Measurements from ENCODE around the gene CDK5RAP3.

CDK5RAP3 gene

DNA sequence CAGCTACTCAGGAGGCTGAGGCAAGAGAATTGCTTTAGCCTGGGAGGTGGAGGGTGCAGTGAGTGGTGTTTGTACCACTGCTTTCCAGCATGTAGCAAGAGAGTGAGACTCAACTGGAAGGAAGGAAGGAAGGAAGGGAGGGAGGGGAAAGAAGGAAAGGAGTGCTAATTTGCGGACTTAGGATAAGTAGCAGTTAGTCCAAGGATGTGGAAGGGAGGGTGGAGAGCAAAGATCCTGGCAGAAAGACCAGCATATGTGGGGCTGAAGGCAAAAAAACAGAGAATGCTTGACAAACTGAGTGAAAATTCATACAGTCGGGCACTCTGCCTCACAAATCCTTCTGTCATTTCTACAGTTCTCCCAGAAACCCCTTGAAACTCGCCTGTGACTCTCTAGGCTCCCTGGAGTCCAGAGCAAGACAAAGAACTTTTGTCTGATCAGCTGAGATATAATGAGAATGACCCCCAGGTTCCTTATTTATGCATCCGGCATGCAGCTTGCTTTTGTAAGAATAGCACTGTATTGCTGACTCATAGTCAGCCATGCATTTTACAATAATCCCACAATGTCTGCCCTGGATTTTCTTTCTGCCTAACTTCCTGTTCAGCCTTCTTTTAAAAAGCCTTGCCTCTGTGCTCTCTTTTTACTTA is 31.5 kb downstream of the CDK5RAP3 start:
- no peak overlapping the region for H3K4me3 ChIP-seq (ENCODE audit: control insufficient read depth, low read depth, low read length)
- DNase-seq (ENCODE audit: low read depth) = no peak

DNA sequence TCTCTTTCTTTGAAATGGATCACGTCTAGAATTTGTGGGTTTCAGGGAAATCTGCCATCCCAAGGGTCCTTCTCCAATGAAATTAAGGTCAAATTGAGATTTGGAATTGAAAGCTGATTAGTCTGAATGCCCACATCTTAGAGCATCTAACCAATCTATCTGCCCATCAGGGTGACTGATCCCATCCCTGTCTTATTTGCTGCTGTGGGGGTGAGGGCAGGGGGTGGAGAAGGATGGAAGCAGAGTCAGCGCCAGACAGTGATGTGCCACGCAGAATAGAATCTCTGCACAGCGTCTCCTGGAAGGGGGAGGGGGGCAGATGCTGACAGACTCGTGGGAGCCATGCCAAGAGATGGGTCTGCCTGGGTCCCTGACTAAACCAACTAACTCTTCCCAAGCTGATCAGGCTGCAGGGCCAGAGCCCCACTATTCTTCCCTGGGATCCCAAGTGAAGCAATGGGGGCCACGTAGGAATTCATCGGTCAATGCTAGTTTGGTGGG is 32.1 kb downstream of the CDK5RAP3 start:
- TF ChIP-seq, protein P1, sequence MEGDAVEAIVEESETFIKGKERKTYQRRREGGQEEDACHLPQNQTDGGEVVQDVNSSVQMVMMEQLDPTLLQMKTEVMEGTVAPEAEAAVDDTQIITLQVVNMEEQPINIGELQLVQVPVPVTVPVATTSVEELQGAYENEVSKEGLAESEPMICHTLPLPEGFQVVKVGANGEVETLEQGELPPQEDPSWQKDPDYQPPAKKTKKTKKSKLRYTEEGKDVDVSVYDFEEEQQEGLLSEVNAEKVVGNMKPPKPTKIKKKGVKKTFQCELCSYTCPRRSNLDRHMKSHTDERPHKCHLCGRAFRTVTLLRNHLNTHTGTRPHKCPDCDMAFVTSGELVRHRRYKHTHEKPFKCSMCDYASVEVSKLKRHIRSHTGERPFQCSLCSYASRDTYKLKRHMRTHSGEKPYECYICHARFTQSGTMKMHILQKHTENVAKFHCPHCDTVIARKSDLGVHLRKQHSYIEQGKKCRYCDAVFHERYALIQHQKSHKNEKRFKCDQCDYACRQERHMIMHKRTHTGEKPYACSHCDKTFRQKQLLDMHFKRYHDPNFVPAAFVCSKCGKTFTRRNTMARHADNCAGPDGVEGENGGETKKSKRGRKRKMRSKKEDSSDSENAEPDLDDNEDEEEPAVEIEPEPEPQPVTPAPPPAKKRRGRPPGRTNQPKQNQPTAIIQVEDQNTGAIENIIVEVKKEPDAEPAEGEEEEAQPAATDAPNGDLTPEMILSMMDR (IDR thresholded peaks at IDR 0.05; ENCODE audit: control insufficient read depth, insufficient read depth, low read depth, low read length, missing control alignments) = no peak
- DNase-seq (ENCODE audit: low read depth) = no peak
- H3K4me3 ChIP-seq (ENCODE audit: control insufficient read depth, low read depth, low read length) = no peak overlapping the region

More for the DNA sequence above, 31.5 kb downstream of the CDK5RAP3 start:
- TF ChIP-seq, protein P1 (IDR thresholded peaks at IDR 0.05; ENCODE audit: control insufficient read depth, insufficient read depth, low read depth, low read length, missing control alignments) = no peak

DNA sequence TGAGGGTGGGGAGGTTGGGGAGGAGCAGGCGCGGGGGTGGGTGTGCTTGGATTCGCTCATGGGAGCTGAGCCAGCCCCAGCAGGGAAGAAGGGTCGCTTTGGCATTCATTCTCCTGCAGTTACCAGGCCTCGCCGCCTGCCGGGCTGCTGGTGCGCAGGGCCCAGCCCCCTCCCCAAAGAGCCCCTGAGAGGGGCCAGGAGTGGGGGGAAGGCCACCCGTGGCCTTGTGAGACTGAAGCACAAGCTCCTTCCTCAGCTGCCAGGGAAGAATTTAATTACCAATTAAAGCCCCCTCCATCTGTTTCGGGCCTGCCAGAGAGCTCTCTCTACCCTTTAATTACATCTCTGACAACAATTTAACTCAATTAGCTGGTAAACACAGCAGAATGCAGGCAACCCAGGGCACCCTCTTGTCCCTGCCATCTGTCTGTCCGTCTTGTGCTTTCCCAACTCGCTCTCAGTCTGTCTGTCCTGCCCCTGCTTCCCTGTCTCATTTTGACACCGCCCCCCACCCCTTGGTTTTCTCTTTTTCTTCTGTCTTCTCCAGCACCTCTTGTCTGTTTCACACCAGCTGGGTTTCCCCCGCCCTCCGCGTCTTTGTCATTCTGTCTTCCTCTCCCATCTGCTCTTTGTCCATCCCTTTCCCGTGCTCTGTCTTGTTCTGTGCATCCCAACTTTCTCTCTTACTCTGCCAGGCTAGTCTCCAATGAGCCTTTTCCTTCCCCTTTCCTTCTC is 32.7 kb downstream of the CDK5RAP3 start:
- H3K4me3 ChIP-seq (ENCODE audit: control insufficient read depth, low read depth, low read length) = no peak overlapping the region
- TF ChIP-seq, protein P1 (IDR thresholded peaks at IDR 0.05; ENCODE audit: control insufficient read depth, insufficient read depth, low read depth, low read length, missing control alignments) = no peak
- DNase-seq (ENCODE audit: low read depth) = no peak

DNA sequence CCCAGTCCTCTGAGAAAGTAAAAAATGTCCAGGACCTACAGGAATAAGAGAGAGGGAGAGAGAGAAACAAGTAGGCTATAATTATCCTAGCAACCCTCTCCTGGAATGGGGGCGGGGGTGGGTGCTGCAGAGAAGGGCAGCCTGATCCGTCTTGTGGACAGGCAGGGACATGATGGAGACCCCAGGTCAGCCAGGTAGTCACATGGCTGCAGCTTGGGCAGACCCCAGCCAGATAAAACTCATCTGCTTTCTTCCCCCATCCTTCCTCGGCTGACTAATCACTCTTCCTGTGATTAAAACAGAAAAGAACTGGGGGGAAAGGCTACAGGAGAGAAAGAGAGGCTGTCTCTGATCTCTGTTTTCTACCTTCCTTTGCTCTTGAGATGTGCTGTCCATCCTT is 34.1 kb downstream of the CDK5RAP3 start:
- TF ChIP-seq, protein P1 (IDR thresholded peaks at IDR 0.05; ENCODE audit: control insufficient read depth, insufficient read depth, low read depth, low read length, missing control alignments) = no peak
- H3K4me3 ChIP-seq (ENCODE audit: control insufficient read depth, low read depth, low read length) = no peak overlapping the region
- no peak for DNase-seq (ENCODE audit: low read depth)

DNA sequence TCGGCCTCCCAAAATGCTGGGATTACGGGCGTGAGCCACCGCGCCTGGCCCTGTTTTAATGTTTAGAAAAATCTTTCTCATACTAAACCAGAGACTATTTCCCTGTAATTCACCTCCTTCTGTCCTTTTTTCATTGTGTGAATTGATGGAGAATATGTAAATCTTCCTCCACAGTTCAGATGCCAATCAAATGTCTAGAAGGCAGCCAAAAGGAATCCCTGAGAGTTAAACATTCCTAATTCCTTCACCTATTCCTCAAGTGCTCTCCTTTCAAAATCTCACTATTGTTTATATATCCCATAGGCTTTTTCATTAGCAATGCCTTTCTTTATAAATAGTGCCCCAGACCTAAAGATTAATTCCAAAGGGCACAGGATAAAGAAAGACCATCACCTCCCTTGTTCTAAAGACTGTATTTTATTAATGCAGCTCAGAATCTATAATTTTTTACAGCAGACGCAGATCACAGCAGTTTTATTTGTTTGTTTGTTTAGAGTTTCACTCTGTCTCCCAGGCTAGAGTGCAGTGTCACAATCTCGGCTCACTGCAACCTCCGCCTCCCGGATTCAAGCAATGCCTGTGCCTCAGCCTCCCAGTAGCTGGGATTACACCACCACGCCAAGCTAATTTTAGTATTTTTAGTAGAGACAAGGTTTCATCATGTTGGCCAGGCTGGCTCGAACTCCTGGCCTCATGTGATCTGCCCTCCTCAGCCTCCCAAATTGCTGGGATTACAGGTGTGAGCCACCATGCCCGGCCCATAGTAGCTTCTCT is 36.2 kb downstream of the CDK5RAP3 start:
- TF ChIP-seq, protein P1 (IDR thresholded peaks at IDR 0.05; ENCODE audit: control insufficient read depth, insufficient read depth, low read depth, low read length, missing control alignments) = no peak

DNA sequence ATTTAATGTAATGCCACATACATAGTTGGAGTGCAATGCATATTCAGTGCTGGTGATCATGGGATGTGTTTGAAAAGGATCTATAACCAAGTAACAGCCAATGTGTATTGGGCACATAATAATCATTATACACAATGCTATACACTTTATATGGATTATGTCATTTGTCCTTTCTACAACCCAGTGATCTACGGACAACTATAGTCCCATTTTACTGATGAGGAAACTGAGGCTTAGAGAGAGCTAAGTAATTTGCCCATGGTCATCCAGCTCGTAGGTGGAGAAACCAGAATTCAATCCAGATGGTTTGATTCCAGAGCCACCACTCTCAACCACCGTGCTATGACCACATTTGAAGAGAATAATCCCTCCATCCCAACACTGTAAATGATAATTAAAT is 39.3 kb downstream of the CDK5RAP3 start:
- H3K4me3 ChIP-seq (ENCODE audit: control insufficient read depth, low read depth, low read length) = no peak overlapping the region
- TF ChIP-seq, protein P1 (IDR thresholded peaks at IDR 0.05; ENCODE audit: control insufficient read depth, insufficient read depth, low read depth, low read length, missing control alignments) = no peak
- DNase-seq (ENCODE audit: low read depth) = no peak

More for the DNA sequence above, 36.2 kb downstream of the CDK5RAP3 start:
- no peak overlapping the region for H3K4me3 ChIP-seq (ENCODE audit: control insufficient read depth, low read depth, low read length)
- DNase-seq (ENCODE audit: low read depth) = no peak
